Measurements from ENCODE around the gene RFT1. TPM values are rescaled to one million over a fixed set of nuclear protein-coding genes. Genes with fewer than 3 reads are reported as not detected.
A peak's percentile ranks its signal among the peaks of the same experiment; 100 is the strongest.

RFT1 gene
- polyA plus RNA-seq, 1 donor (not counting 4 experiments of a cell fraction or from before 2014, with no cell fraction given): 34.4 TPM

- Histone ChIP-seq H3K9me1 (ENCODE audit: control insufficient read depth, extremely low read depth, insufficient read depth, low read length) (no peaks in the 10 kb centered on the region), H3K79me2 (ENCODE audit: control insufficient read depth, insufficient read depth, low read length) (no peaks in the 10 kb centered on the region), H2AFZ (ENCODE audit: control insufficient read depth, low read length) (peak overlapping the region; percentile 96), H4K20me1 (ENCODE audit: control insufficient read depth, extremely low read depth, insufficient read depth, low read length) (no peaks in the 10 kb centered on the region), H3K27ac (ENCODE audit: control insufficient read depth, insufficient read depth, low read length) (no peak overlapping the region), H3K9me3 (ENCODE audit: control insufficient read depth, low read depth, low read length) (no peaks in the 10 kb centered on the region), H3K4me2 (ENCODE audit: control insufficient read depth, extremely low read depth, insufficient read depth, low read depth, low read length) (peak overlapping the region; percentile 98), H3K4me3 (ENCODE audit: control insufficient read depth in 2 of 3, extremely low read depth in 1 of 3, insufficient read depth in 2 of 3, low read depth in 1 of 3, low read length in 3 of 3) (peak overlapping the region; percentile 52 to 87 (median 77)), H3K4me1 (ENCODE audit: control insufficient read depth, extremely low read depth, insufficient read depth, low read length) (peaks cover 15% of the 10 kb centered on the region), H3K27me3 (ENCODE audit: control insufficient read depth, extremely low read depth, insufficient read depth, low read length) (no peaks in the 10 kb centered on the region), H3K36me3 (ENCODE audit: control insufficient read depth in 2 of 2, extremely low read depth in 1 of 2, insufficient read depth in 2 of 2, low read length in 2 of 2) (no peaks in the 10 kb centered on the region), H3K9ac (ENCODE audit: control insufficient read depth, extremely low read depth, insufficient read depth, low read length) (peak overlapping the region; percentile 69)
- dilution Hi-C loops (cut with MboI; ENCODE audit: extremely low pct_ligation_motif_present, low sequenced_read_pairs): no loop called here
- peak; percentile 73 for FAIRE-seq
- DNase-seq (ENCODE audit: low read depth, low spot score): peak; percentile 32
- no peak for TF ChIP-seq EZH2 (IDR thresholded peaks at IDR 0.05; ENCODE audit: low read length)
- TF ChIP-seq CTCF (optimal IDR thresholded peaks at IDR 0.05 in 1 of 3, IDR thresholded peaks at IDR 0.05 in 1 of 3, conservative IDR thresholded peaks at IDR 0.05 in 1 of 3; ENCODE audit: extremely low read depth in 1 of 3, insufficient read depth in 2 of 3, low read length in 3 of 3): peak in 2 of 3 experiments; percentile 90 to 97
Measured at GRCh38 chr3:53072653-53073552, 57.3 kb downstream of the RFT1 start.

DNA sequence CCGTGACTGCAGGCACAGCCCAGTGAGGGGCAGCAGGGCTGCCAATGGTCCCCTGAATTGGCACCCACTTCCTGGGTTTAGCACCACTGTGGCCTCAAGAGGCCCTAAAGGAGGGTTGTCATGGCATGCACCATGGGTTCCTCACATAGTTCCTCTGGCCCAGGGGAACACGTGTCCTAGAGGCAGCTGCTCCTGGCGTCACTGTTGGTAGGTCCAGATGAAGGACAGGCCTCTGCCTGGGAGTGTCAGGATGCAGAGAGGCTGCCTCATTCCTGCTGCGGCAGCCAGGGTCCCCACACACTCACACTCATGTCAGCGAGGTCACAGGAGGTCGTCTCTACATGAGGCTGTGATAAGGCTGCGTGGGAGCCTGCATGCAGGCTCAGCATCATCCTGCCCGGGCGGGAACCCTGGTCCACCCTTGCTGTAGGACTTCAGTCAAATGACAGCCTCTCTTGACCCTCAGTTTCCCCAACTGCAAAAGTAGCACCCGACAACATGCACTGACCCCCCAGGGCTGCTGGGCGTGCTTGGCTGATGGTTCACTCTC is 58.3 kb downstream of the RFT1 start:
- Histone ChIP-seq H3K9ac (ENCODE audit: control insufficient read depth, extremely low read depth, insufficient read depth, low read length) (peak overlapping the region; percentile 7), H2AFZ (ENCODE audit: control insufficient read depth, low read length) (peak overlapping the region; percentile 96), H3K4me2 (ENCODE audit: control insufficient read depth, extremely low read depth, insufficient read depth, low read depth, low read length) (peak overlapping the region; percentile 98), H4K20me1 (ENCODE audit: control insufficient read depth, extremely low read depth, insufficient read depth, low read length) (no peaks in the 10 kb centered on the region), H3K9me3 (ENCODE audit: control insufficient read depth, low read depth, low read length) (no peaks in the 10 kb centered on the region), H3K4me3 (ENCODE audit: control insufficient read depth in 2 of 3, extremely low read depth in 1 of 3, insufficient read depth in 2 of 3, low read depth in 1 of 3, low read length in 3 of 3) (peak overlapping the region in 1 of 3 experiments; percentile 87), H3K36me3 (ENCODE audit: control insufficient read depth in 2 of 2, extremely low read depth in 1 of 2, insufficient read depth in 2 of 2, low read length in 2 of 2) (no peaks in the 10 kb centered on the region), H3K27me3 (ENCODE audit: control insufficient read depth, extremely low read depth, insufficient read depth, low read length) (no peaks in the 10 kb centered on the region), H3K4me1 (ENCODE audit: control insufficient read depth, extremely low read depth, insufficient read depth, low read length) (peaks cover 15% of the 10 kb centered on the region), H3K27ac (ENCODE audit: control insufficient read depth, insufficient read depth, low read length) (no peak overlapping the region), H3K9me1 (ENCODE audit: control insufficient read depth, extremely low read depth, insufficient read depth, low read length) (no peaks in the 10 kb centered on the region), H3K79me2 (ENCODE audit: control insufficient read depth, insufficient read depth, low read length) (no peaks in the 10 kb centered on the region)
- dilution Hi-C loops (cut with MboI; ENCODE audit: extremely low pct_ligation_motif_present, low sequenced_read_pairs): no loop called here
- no peak for FAIRE-seq
- no peak for DNase-seq (ENCODE audit: low read depth, low spot score)
- TF ChIP-seq EZH2 (IDR thresholded peaks at IDR 0.05; ENCODE audit: low read length) (no peak), CTCF (optimal IDR thresholded peaks at IDR 0.05 in 1 of 3, IDR thresholded peaks at IDR 0.05 in 1 of 3, conservative IDR thresholded peaks at IDR 0.05 in 1 of 3; ENCODE audit: extremely low read depth in 1 of 3, insufficient read depth in 2 of 3, low read length in 3 of 3) (no peak)

All from keratinocyte (primary cell).